GM20000 (cell line): ENCODE measurements around the gene KLK7.
"Not testable (repeated sequence)": the region's sequence is repeated elsewhere in the genome, so short reads cannot be mapped to it uniquely, and the experiment has no call there.

Source experiments
- DNase-seq: peaks from one replicate; pipeline ENCODE4 v3.0.0; 2012; ENCODE audit warnings: low spot score
- CTCF ChIP-seq: IDR thresholded peaks from 2 replicates; pipeline ENCODE4 v1.5.1; 2012; ENCODE audit warnings: mild to moderate bottlenecking, control low read depth; ENCODE audit errors: extremely low read depth, missing control alignments

KLK7 gene

GRCh38 chr19:50977626-50978025, 6.1 kb downstream of the KLK7 start:
- no peak for DNase-seq
- no peak for TF ChIP-seq CTCF

- no peak for TF ChIP-seq CTCF
- no peak for DNase-seq
Observed at GRCh38 chr19:50975766-50976165, 8.0 kb downstream of the KLK7 start.

GRCh38 chr19:50974702-50975556, 8.8 kb downstream of the KLK7 start:
- no peak for TF ChIP-seq CTCF
- no peak for DNase-seq

- no peak for DNase-seq
- TF ChIP-seq CTCF = no peak
Observed at GRCh38 chr19:50972795-50973376, 10.8 kb downstream of the KLK7 start.

GRCh38 chr19:50969810-50970209, 13.9 kb downstream of the KLK7 start:
- not testable (repeated sequence) for DNase-seq

GRCh38 chr19:50969413-50969760, 14.3 kb downstream of the KLK7 start, which contains the start of gene KLK6:
KLK6 (minus strand) TSS chr19:50969591; CDS start chr19:50968104, 1,487 bp downstream.
- TF ChIP-seq CTCF = no peak
- DNase-seq = no peak

- no peak for TF ChIP-seq CTCF
- DNase-seq = no peak
Observed at GRCh38 chr19:50968716-50969412, 14.9 kb downstream of the KLK7 start.
